PC-9 (cell line): ENCODE results near the gene GTF2I.

Source experiments
- EZH2 ChIP-seq: fragments of 200-600 bp; sonication (generic); IDR thresholded peaks from 2 replicates; pipeline ENCODE4 v1.8.0; 2017; ENCODE audit warnings: antibody characterized with exemption, low read depth
- TF ChIP-seq, protein P1 (sequence below): fragments of 200-600 bp; sonication (generic); conservative IDR thresholded peaks from 2 replicates; pipeline ENCODE4 v1.6.1; 2017; ENCODE audit warnings: mixed run types, antibody characterized with exemption, mild to moderate bottlenecking, moderate library complexity

DNA sequence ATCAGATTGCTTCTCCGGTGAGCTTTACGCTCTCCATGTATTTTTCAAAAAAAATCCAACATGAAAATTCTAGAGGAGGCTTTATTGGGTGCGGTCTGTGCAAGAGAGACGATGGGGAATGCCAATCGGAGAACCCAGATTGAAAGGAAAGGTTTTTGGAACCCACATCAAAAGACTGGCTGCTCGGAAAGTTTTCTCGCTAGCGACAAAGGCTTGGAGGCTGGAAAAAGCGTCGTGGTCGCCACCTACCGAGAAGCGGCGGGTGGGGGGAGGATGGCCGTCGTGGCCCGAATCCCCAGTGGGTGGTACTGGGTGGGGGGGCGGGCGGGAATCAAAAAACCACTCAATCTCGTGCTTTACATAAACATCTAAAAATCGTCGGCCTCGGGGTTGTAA is 1.1 kb upstream of the GTF2I start:
- TF ChIP-seq, protein P1, sequence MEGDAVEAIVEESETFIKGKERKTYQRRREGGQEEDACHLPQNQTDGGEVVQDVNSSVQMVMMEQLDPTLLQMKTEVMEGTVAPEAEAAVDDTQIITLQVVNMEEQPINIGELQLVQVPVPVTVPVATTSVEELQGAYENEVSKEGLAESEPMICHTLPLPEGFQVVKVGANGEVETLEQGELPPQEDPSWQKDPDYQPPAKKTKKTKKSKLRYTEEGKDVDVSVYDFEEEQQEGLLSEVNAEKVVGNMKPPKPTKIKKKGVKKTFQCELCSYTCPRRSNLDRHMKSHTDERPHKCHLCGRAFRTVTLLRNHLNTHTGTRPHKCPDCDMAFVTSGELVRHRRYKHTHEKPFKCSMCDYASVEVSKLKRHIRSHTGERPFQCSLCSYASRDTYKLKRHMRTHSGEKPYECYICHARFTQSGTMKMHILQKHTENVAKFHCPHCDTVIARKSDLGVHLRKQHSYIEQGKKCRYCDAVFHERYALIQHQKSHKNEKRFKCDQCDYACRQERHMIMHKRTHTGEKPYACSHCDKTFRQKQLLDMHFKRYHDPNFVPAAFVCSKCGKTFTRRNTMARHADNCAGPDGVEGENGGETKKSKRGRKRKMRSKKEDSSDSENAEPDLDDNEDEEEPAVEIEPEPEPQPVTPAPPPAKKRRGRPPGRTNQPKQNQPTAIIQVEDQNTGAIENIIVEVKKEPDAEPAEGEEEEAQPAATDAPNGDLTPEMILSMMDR, result no peak
- TF ChIP-seq EZH2, result no peak
